ENCODE measurements around the gene PPFIBP2. TPM values are rescaled to one million over a fixed set of nuclear protein-coding genes. Genes with fewer than 3 reads are reported as not detected.

The PPFIBP2 gene
- polyA plus RNA-seq, 3 donors = 57.9 to 75.6 (median 61.1) TPM

- DNase-seq = no peak
Measured at GRCh38 chr11:7628660-7629059, 114.9 kb downstream of the PPFIBP2 start.

GRCh38 chr11:7630002-7630401 lies 116.2 kb downstream of the PPFIBP2 start:
- DNase-seq = no peak

- no peak for DNase-seq
Measured at GRCh38 chr11:7632211-7632610, 118.4 kb downstream of the PPFIBP2 start.

DNA sequence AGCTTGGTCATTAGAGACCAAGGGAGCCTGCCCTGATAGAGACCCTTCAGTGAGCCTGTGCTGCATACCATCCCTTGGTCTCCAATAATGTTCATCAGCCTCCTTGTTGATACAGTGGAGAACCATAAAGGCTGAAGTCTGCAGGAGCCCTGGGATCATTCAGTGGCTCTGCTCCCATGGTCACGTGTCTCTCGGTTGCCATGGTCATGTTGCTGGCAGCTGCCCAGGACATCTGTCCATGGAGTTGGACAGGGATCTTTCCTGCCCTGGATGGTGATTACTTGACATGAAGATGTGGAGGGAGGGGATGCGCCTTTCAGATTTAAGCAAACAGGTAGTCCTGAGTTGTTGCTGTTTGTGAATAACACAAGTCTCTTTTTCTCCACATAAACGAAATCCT lies 121.3 kb downstream of the PPFIBP2 start:
- DNase-seq = no peak

- DNase-seq = no peak
Measured at GRCh38 chr11:7635708-7636107, 121.9 kb downstream of the PPFIBP2 start.

DNA sequence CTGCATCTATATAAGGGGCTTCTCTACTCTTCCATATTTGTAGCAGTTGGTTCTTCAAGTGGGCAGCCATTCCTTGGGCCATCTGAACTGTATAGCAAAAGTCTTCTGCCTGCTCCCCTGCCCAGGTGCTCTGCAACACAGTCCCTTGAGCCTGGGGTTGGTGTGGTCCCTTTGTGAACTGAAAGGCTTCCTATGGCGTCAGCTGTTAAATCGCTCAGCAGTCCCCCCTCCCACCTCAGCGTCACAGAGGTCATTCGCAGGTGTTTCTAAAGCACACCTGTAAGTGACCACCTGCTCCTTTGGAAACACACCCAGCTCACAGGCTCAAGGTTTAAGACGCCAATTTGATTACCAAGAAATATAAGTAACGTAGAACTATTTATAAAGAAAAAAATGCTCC lies 122.6 kb downstream of the PPFIBP2 start:
- DNase-seq = no peak

DNA sequence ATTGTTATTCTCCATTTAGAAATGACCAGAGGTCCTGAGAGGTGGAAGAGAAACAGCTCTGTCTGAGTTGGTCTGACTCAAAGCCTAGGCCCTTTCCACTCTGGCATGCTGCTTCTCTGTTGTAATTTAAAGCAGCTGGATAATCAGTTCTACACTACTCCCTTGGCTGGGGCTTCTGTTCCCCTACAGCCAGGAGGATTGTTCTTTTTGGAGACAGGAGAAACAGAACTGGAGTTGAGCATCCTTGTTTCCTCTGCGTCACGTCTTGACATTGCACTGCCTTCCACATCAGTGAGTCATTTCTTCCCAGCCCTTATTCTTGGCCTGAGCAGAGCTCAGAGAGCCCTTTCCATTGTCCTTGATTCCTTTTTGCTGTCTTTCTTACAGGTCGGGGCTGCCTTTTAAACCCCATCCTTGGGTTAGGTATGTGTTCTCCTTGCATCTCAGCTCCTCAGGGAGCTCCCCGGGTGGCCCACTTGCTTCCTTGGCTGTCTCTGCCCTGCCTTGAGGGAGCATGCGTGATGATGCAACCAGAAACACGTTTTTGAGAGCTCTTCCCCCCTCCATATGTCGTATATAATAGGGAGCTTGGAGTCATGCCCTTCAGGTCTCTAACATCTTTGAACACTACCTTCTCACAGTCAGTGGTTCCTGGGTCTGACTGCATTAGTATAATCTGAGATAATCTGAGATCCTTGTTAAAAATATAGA lies 123.8 kb downstream of the PPFIBP2 start:
- DNase-seq = no peak

DNA sequence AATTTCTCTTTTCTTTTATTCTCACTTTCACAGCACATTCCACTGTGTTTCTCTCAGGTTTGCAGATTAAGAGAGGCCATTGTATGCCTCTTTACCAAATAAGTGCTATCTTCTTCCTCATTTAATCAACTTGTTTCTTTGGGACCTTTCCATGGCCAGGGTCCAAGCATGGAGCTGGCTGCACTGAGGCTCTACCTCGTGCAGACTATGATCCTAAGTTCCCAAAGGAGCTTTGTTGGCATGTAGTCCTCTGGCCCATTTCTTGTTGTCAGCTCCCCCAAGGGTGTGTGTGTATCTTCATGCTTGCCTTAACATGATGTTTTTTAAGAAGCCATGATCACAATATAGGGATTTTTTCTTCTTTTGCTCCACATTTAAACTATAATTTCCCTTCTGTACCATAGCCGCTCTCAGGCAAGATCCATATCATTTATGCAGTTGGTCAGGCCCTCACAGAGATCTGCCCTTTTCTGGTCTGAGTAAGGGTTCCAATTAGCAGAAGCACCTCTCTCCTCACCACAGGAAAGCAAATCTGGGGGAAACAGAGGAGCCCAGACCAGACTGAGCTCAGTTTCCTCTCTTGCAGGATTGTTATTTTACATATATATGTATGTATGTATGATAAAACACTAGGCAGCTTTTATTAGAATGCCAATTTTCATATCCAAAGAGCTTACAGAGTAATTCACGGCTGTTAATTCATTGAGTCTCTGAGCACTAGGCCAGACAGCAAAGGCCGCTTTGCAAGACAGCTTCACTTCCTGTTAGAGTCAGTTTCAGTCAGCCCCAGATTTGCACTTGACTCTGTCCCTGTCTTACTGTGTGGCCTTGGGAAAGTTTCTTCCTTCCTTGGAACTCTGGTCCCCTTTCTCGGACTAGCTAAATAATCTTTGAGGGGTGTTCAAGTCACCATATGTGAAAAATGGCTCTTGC lies 125.2 kb downstream of the PPFIBP2 start:
- no peak for DNase-seq

DNA sequence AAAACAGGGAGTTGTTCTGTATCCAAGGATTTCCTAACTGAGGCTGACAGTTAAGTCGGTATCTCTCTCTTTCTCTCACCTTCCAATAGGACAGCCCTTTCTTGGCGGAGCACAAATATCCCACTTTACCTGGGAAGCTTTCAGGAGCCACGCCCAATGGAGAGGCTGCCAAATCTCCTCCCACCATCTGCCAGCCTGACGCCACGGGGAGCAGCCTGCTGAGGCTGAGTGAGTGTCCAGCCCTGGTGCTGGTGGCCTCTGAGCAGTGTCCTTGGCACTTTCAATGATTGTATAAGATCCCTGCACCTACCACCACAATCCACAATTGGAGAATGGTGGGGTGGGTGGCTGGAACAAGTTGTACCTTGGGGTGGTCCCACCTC lies 125.8 kb downstream of the PPFIBP2 start:
- DNase-seq = no peak

DNA sequence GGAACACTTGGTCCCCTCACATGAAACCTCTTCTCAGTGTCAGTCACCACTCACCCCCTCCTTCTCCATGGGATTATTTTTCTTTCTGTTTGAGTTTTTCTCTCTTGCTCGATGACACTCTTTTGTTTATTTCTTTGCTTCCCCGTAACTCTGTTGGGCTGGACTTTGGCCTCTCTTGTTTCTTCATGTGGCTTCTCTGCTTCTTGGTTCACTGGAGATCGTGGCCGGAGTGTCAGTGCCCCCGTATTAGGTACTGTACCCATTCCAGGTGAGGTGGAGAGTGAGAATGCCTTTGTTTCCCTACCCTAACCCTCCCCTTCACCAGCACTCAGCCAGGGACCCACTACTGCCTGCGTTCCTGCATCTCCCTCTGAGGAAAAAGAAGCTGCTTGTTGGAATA lies 127.0 kb downstream of the PPFIBP2 start:
- no peak for DNase-seq

GRCh38 chr11:7642747-7643146 lies 128.9 kb downstream of the PPFIBP2 start:
- DNase-seq = no peak

DNA sequence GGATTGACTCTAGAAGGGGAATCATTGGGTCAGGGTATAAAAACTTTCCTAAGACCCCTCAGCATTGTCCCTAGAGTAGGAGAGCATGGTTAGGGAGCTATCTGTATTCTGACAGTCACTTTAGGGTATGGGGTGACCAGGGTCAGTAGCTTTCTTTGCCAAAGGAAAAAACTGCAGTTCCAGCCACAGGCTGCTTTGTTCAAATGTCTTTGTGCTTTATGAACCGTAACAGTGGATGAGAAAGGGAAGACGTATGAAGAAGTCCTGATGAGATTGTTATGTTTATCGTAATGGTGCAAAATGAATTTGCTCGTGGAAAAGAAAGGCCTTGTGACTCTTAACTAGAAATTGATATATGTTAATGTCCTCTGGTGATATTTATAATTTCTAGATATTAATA lies 129.5 kb downstream of the PPFIBP2 start:
- peak; percentile 50 for DNase-seq

GRCh38 chr11:7645206-7645605 lies 131.4 kb downstream of the PPFIBP2 start:
- no peak for DNase-seq

DNA sequence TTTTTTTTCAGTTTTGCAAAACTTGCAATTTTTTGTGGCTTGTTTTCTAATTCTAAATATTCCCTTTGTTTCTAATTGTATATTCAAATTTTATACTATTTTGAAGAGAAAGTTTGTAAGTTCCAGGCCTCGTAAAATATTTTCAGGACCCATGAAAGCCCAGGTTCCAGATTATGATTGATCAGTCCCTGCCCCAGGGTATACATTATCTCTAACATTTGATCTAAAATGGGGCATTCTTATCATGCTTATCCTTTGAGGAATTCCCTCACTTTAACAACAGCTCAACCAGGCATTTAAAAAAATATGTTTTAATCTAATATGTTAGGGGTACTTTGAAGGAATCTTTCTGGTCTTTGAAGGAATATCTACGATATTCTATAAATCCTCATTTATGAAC lies 133.1 kb downstream of the PPFIBP2 start:
- DNase-seq = no peak

DNA sequence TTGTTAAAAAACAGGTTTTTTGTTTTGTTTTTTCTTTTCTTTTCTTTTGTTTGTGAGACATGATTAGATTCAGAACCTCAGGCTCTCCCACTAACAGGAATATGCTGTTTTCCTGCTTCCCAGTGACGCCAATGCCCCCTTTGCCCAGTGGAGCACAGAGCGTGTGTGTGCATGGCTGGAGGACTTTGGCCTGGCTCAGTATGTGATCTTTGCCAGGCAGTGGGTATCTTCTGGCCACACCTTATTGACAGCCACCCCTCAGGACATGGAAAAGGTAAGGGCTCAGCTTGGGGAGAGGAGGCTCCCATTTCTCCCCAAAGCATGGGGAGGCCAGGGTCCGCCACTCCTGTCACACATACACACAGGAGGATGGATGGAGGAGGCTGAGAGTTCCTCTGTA lies 134.5 kb downstream of the PPFIBP2 start:
- no peak for DNase-seq

GRCh38 chr11:7651140-7651551 lies 137.3 kb downstream of the PPFIBP2 start:
- no peak for DNase-seq

DNA sequence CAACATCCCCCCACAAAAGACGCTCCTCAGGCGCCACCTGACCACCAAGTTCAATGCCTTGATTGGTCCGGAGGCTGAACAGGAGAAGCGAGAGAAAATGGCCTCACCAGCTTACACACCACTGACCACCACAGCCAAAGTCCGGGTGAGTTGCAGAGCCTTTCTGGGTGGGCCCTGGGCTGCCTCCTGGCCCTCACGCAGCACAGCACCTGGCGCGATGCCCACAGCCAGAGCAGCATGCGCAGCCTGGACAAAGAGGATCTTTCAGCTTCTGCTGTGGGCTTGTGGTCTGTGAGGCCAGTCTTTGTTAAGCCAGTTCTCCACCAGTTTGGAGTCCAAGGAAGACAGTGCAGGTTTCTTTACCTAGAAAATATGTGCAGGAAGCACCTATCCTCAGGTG lies 137.9 kb downstream of the PPFIBP2 start:
- DNase-seq = no peak

- DNase-seq = no peak
Measured at GRCh38 chr11:7654195-7654705, 140.5 kb downstream of the PPFIBP2 start.

- no peak for DNase-seq
Measured at GRCh38 chr11:7655253-7656217, 141.7 kb downstream of the PPFIBP2 start.

GRCh38 chr11:7656704-7657103 lies 142.9 kb downstream of the PPFIBP2 start:
- no peak for DNase-seq

GRCh38 chr11:7657306-7658025 lies 143.7 kb downstream of the PPFIBP2 start:
- peak; percentile 66 for DNase-seq

All from renal pelvis (tissue), 4 donors.